ENCODE measurements around the gene CAMKV. TPM values are rescaled to one million over a fixed set of nuclear protein-coding genes. Genes with fewer than 3 reads are reported as not detected.

The CAMKV gene
- total and polyA plus RNA-seq, 2 of the 8 experiments (the other 6 are each of a cell fraction or from before 2014, with no cell fraction given) = 56.3 to 66.4 TPM

DNA sequence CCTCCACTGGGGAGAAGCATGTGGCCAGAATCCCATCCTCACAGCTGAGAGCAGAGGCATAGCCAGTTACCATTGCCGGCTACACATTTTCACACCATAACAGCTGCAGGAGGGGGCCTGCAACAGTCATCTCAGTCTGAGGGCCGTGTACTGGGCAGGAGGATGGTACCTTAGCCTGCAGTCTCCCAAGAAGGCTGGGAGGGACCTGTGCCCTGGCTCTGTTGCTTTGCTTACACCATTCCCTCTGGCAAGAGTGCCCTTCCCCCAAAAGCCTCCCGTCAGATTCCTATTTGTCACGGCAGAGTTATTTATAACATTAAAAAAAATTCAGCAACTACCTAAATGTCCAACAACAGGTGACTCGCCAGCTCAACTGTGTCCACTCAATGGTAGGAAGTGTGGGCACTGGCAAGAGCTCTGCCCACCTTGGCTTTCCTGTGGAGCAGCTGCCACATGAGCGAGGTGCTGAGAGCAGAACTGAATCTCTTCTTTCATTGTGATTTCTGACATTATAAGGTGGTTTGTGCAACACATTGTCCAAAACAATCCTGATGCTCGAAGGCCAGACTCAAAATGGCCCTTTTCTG lies 4.4 kb downstream of the CAMKV start (continued):
- TF ChIP-seq, protein P1, sequence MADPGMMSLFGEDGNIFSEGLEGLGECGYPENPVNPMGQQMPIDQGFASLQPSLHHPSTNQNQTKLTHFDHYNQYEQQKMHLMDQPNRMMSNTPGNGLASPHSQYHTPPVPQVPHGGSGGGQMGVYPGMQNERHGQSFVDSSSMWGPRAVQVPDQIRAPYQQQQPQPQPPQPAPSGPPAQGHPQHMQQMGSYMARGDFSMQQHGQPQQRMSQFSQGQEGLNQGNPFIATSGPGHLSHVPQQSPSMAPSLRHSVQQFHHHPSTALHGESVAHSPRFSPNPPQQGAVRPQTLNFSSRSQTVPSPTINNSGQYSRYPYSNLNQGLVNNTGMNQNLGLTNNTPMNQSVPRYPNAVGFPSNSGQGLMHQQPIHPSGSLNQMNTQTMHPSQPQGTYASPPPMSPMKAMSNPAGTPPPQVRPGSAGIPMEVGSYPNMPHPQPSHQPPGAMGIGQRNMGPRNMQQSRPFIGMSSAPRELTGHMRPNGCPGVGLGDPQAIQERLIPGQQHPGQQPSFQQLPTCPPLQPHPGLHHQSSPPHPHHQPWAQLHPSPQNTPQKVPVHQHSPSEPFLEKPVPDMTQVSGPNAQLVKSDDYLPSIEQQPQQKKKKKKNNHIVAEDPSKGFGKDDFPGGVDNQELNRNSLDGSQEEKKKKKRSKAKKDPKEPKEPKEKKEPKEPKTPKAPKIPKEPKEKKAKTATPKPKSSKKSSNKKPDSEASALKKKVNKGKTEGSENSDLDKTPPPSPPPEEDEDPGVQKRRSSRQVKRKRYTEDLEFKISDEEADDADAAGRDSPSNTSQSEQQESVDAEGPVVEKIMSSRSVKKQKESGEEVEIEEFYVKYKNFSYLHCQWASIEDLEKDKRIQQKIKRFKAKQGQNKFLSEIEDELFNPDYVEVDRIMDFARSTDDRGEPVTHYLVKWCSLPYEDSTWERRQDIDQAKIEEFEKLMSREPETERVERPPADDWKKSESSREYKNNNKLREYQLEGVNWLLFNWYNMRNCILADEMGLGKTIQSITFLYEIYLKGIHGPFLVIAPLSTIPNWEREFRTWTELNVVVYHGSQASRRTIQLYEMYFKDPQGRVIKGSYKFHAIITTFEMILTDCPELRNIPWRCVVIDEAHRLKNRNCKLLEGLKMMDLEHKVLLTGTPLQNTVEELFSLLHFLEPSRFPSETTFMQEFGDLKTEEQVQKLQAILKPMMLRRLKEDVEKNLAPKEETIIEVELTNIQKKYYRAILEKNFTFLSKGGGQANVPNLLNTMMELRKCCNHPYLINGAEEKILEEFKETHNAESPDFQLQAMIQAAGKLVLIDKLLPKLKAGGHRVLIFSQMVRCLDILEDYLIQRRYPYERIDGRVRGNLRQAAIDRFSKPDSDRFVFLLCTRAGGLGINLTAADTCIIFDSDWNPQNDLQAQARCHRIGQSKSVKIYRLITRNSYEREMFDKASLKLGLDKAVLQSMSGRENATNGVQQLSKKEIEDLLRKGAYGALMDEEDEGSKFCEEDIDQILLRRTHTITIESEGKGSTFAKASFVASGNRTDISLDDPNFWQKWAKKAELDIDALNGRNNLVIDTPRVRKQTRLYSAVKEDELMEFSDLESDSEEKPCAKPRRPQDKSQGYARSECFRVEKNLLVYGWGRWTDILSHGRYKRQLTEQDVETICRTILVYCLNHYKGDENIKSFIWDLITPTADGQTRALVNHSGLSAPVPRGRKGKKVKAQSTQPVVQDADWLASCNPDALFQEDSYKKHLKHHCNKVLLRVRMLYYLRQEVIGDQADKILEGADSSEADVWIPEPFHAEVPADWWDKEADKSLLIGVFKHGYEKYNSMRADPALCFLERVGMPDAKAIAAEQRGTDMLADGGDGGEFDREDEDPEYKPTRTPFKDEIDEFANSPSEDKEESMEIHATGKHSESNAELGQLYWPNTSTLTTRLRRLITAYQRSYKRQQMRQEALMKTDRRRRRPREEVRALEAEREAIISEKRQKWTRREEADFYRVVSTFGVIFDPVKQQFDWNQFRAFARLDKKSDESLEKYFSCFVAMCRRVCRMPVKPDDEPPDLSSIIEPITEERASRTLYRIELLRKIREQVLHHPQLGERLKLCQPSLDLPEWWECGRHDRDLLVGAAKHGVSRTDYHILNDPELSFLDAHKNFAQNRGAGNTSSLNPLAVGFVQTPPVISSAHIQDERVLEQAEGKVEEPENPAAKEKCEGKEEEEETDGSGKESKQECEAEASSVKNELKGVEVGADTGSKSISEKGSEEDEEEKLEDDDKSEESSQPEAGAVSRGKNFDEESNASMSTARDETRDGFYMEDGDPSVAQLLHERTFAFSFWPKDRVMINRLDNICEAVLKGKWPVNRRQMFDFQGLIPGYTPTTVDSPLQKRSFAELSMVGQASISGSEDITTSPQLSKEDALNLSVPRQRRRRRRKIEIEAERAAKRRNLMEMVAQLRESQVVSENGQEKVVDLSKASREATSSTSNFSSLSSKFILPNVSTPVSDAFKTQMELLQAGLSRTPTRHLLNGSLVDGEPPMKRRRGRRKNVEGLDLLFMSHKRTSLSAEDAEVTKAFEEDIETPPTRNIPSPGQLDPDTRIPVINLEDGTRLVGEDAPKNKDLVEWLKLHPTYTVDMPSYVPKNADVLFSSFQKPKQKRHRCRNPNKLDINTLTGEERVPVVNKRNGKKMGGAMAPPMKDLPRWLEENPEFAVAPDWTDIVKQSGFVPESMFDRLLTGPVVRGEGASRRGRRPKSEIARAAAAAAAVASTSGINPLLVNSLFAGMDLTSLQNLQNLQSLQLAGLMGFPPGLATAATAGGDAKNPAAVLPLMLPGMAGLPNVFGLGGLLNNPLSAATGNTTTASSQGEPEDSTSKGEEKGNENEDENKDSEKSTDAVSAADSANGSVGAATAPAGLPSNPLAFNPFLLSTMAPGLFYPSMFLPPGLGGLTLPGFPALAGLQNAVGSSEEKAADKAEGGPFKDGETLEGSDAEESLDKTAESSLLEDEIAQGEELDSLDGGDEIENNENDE (IDR thresholded peaks at IDR 0.05; ENCODE audit: insufficient replicate concordance, low read length) = no peak
- no peak for TF ChIP-seq RAD21 (IDR thresholded peaks at IDR 0.05 in 1 of 2, conservative IDR thresholded peaks at IDR 0.05 in 1 of 2; ENCODE audit: low read depth in 2 of 2, low read length in 2 of 2)
- TF ChIP-seq SP4 (IDR thresholded peaks at IDR 0.05; ENCODE audit: low read length) = no peak
